H9 (cell line): ENCODE measurements around the gene PGPEP1. TPM values are rescaled to one million over a fixed set of nuclear protein-coding genes. Genes with fewer than 3 reads are reported as not detected.

Experiments used
- DNase-seq: peaks from one replicate; pipeline ENCODE4 v3.0.0-alpha.2; 2017
- H2AFZ ChIP-seq: one replicate; pipeline ENCODE4 v1.6.1; 2013; ENCODE audit warnings: mild to moderate bottlenecking, low read length, control low read depth, moderate library complexity
- H2AK5ac ChIP-seq: 2 replicates; pipeline ENCODE4 v1.6.1; 2013; ENCODE audit warnings: low read length, control low read depth, mixed read lengths; ENCODE audit not compliant: insufficient read length
- H2BK120ac ChIP-seq: one replicate; pipeline ENCODE4 v1.6.1; 2013; ENCODE audit warnings: low read depth, mild to moderate bottlenecking, low read length, control low read depth, inconsistent platforms; ENCODE audit not compliant: poor library complexity, severe bottlenecking
- H2BK12ac ChIP-seq: 2 replicates; pipeline ENCODE4 v1.6.1; 2013; ENCODE audit warnings: low read length, control low read depth, mixed read lengths, low read depth; ENCODE audit not compliant: insufficient read length
- H2BK15ac ChIP-seq: 2 replicates; pipeline ENCODE4 v1.6.1; 2013; ENCODE audit warnings: low read depth, low read length, control low read depth
- H2BK20ac ChIP-seq: one replicate; pipeline ENCODE4 v1.6.1; 2013; ENCODE audit warnings: low read depth, mild to moderate bottlenecking, low read length, control low read depth, inconsistent platforms; ENCODE audit not compliant: poor library complexity, severe bottlenecking
- H2BK5ac ChIP-seq: 2 replicates; pipeline ENCODE4 v1.6.1; 2013; ENCODE audit warnings: low read length, control low read depth, mixed read lengths; ENCODE audit not compliant: insufficient read length
- H3K14ac ChIP-seq: 2 replicates; pipeline ENCODE4 v1.6.1; 2013; ENCODE audit warnings: low read length, control low read depth; ENCODE audit not compliant: insufficient read depth
- H3K18ac ChIP-seq: 2 replicates; pipeline ENCODE4 v1.6.1; 2013; ENCODE audit warnings: low read depth, mild to moderate bottlenecking, mixed read lengths, low read length, control low read depth; ENCODE audit not compliant: insufficient read length
- H3K23ac ChIP-seq: 2 replicates; pipeline ENCODE4 v1.6.1; 2013; ENCODE audit warnings: low read length, control low read depth, mixed read lengths, low read depth; ENCODE audit not compliant: insufficient read length
- H3K23me2 ChIP-seq: 2 replicates; pipeline ENCODE4 v1.6.1; 2013; ENCODE audit warnings: low read depth, mild to moderate bottlenecking, mixed read lengths, low read length, control low read depth; ENCODE audit not compliant: insufficient read length, poor library complexity, severe bottlenecking
- H3K27ac ChIP-seq: 2 replicates; pipeline ENCODE4 v1.5.1; 2013; ENCODE audit warnings: low read length, control low read depth, mixed read lengths, low read depth; ENCODE audit not compliant: insufficient read length
- H3K27me3 ChIP-seq: 2 replicates; pipeline ENCODE4 v1.6.1; 2013; ENCODE audit warnings: low read length, control low read depth, inconsistent platforms; ENCODE audit not compliant: insufficient read depth
- H3K4ac ChIP-seq: 2 replicates; pipeline ENCODE4 v1.6.1; 2013; ENCODE audit warnings: low read depth, mild to moderate bottlenecking, control low read depth, inconsistent platforms, low read length, moderate library complexity
- H3K4me1 ChIP-seq: 2 replicates; pipeline ENCODE4 v1.6.1; 2013; ENCODE audit warnings: low read length, control low read depth, inconsistent platforms; ENCODE audit not compliant: insufficient read depth
- H3K4me2 ChIP-seq: 2 replicates; pipeline ENCODE4 v1.6.1; 2013; ENCODE audit warnings: low read length, control low read depth, mixed read lengths; ENCODE audit not compliant: insufficient read length, insufficient read depth
- H3K56ac ChIP-seq: 2 replicates; pipeline ENCODE4 v1.6.1; 2013; ENCODE audit warnings: low read depth, mild to moderate bottlenecking, mixed read lengths, low read length, control low read depth; ENCODE audit not compliant: insufficient read length
- H3K79me1 ChIP-seq: 2 replicates; pipeline ENCODE4 v1.6.1; 2013; ENCODE audit warnings: low read depth, mild to moderate bottlenecking, moderate library complexity, low read length, control low read depth, inconsistent platforms; ENCODE audit not compliant: insufficient read depth, poor library complexity, severe bottlenecking
- H3K79me2 ChIP-seq: 2 replicates; pipeline ENCODE4 v1.6.1; 2013; ENCODE audit warnings: low read length, control low read depth, inconsistent platforms; ENCODE audit not compliant: insufficient read depth
- H3K9ac ChIP-seq: 2 replicates; pipeline ENCODE4 v1.6.1; 2013; ENCODE audit warnings: low read length, control low read depth, mixed read lengths; ENCODE audit not compliant: insufficient read length; ENCODE audit errors: extremely low read depth
- H3K9me3 ChIP-seq: one replicate; pipeline ENCODE4 v1.6.1; 2013; ENCODE audit warnings: low read depth, low read length, inconsistent platforms; ENCODE audit not compliant: control insufficient read depth
- H3T11ph ChIP-seq: one replicate; pipeline ENCODE4 v1.6.1; 2013; ENCODE audit warnings: mild to moderate bottlenecking, low read length, control low read depth, inconsistent platforms
- H4K20me1 ChIP-seq: one replicate; pipeline ENCODE4 v1.6.1; 2013; ENCODE audit not compliant: control insufficient read depth, insufficient read length, insufficient read depth
- H4K5ac ChIP-seq: 2 replicates; pipeline ENCODE4 v1.6.1; 2013; ENCODE audit warnings: low read depth, mild to moderate bottlenecking, mixed read lengths, low read length, control low read depth; ENCODE audit not compliant: insufficient read length
- H4K8ac ChIP-seq: replicated peaks from 2 replicates; pipeline ENCODE4 v1.6.1; 2013; ENCODE audit warnings: low read length, control low read depth, mixed read lengths, low read depth; ENCODE audit not compliant: insufficient read length
- H4K91ac ChIP-seq: 2 replicates; pipeline ENCODE4 v1.6.1; 2013; ENCODE audit warnings: low read depth, mild to moderate bottlenecking, moderate library complexity, mixed read lengths, low read length, control low read depth; ENCODE audit not compliant: insufficient read length
- H3K27ac Mint-ChIP-seq, 3 experiments: 2 replicates in 2 of 3; 3 replicates in 1 of 3; pipeline ENCODE4 v1.8.0; 2020 to 2021; ENCODE audit warnings: mixed read lengths in 3 of 3, mild to moderate bottlenecking in 1 of 3, moderate library complexity in 1 of 3
- H3K27me3 Mint-ChIP-seq: 2 replicates; pipeline ENCODE4 v1.8.0; 2021; ENCODE audit warnings: low read depth, mild to moderate bottlenecking, moderate library complexity, mixed read lengths
- H3K36me3 Mint-ChIP-seq, 3 experiments: 2 replicates in 2 of 3; 3 replicates in 1 of 3; pipeline ENCODE4 v1.8.0; 2020 to 2021; ENCODE audit warnings: low read depth in 3 of 3, mixed read lengths in 3 of 3; ENCODE audit not compliant: insufficient read depth in 1 of 3
- H3K4me1 Mint-ChIP-seq, 2 experiments: 2 replicates each; pipeline ENCODE4 v1.8.0; 2020; ENCODE audit warnings: mixed read lengths in 2 of 2
- H3K4me3 Mint-ChIP-seq, 2 experiments: 2 replicates in 1 of 2; 3 replicates in 1 of 2; pipeline ENCODE4 v1.8.0; 2020 to 2021; ENCODE audit warnings: mild to moderate bottlenecking in 2 of 2, mixed read lengths in 2 of 2, moderate library complexity in 1 of 2
- H3K9me3 Mint-ChIP-seq, 2 experiments: 2 replicates in 1 of 2; 3 replicates in 1 of 2; pipeline ENCODE4 v1.8.0; 2020; ENCODE audit warnings: mild to moderate bottlenecking in 2 of 2, mixed read lengths in 2 of 2, moderate library complexity in 1 of 2
- CTCF ChIP-seq: fragments of 200-600 bp; sonication (generic); conservative IDR thresholded peaks from 3 replicates; pipeline ENCODE4 v1.8.0; 2021; ENCODE audit warnings: antibody characterized with exemption, mild to moderate bottlenecking
- WGBS: extraction: QIAGEN DNeasy Blood & Tissue Kit; methylation state at CpG from one replicate; pipeline ENCODE4 v1.1.7; 2013; ENCODE audit warnings: missing lambda C conversion rate, low lambda C conversion rate, mixed read lengths; ENCODE audit not compliant: insufficient read length; ENCODE audit errors: extremely low coverage; 5-methylcytosine and 5-hydroxymethylcytosine counted together
- total RNA-seq: library from RNA; stranded (reverse); gene quantifications from 2 replicates; pipeline ENCODE4 v1.2.1, GENCODE V29; 2021

PGPEP1 gene
- total RNA-seq, 1 experiment from 2014 or later, result 64.8 TPM

GRCh38 chr19:18390065-18390907, 49.9 kb downstream of the PGPEP1 start:
- Histone ChIP-seq H3K27ac (no peak overlapping the region), H3K18ac (no peak overlapping the region), H3K23me2 (no peaks in the 10 kb centered on the region), H3K23ac (no peak overlapping the region), H2BK15ac (no peak overlapping the region), H4K8ac (no peak overlapping the region), H3K56ac (no peak overlapping the region), H2BK5ac (no peak overlapping the region), H3T11ph (no peak overlapping the region), H3K79me1 (no peaks in the 10 kb centered on the region), H3K9ac (no peak overlapping the region), H2AK5ac (no peak overlapping the region), H3K4me2 (no peak overlapping the region), H3K79me2 (no peaks in the 10 kb centered on the region), H4K20me1 (no peaks in the 10 kb centered on the region), H3K9me3 (no peaks in the 10 kb centered on the region), H3K27me3 (no peaks in the 10 kb centered on the region), H2BK120ac (no peak overlapping the region), H2AFZ (no peak overlapping the region), H4K5ac (no peak overlapping the region), H3K4ac (no peak overlapping the region), H2BK12ac (no peak overlapping the region), H4K91ac (no peak overlapping the region), H3K4me1 (no peaks in the 10 kb centered on the region), H2BK20ac (no peak overlapping the region), H3K14ac (no peak overlapping the region)
- Mint-ChIP-seq H3K27ac (no peak overlapping the region), H3K4me3 (no peak overlapping the region), H3K9me3 (no peaks in the 10 kb centered on the region), H3K4me1 (peaks cover 12% of the 10 kb centered on the region in 2 experiments), H3K36me3 (peaks cover 0 to 5% (median 5%) of the 10 kb centered on the region in 3 experiments; a peak in 1 of 7 replicates), H3K27me3 (peaks cover 41% of the 10 kb centered on the region)
- WGBS, result no CpG with 5 or more reads among the region's 6 CpGs
- DNase-seq, result no peak
- no peak for TF ChIP-seq CTCF
